ENCODE measurements around the gene ARID3A. TPM values are rescaled to one million over a fixed set of nuclear protein-coding genes. Genes with fewer than 3 reads are reported as not detected.

The ARID3A gene
- total and polyA plus RNA-seq, 2 of the 13 experiments (the other 11 are each of a cell fraction or from before 2014, with no cell fraction given) = 71.3 to 77.9 TPM

DNA sequence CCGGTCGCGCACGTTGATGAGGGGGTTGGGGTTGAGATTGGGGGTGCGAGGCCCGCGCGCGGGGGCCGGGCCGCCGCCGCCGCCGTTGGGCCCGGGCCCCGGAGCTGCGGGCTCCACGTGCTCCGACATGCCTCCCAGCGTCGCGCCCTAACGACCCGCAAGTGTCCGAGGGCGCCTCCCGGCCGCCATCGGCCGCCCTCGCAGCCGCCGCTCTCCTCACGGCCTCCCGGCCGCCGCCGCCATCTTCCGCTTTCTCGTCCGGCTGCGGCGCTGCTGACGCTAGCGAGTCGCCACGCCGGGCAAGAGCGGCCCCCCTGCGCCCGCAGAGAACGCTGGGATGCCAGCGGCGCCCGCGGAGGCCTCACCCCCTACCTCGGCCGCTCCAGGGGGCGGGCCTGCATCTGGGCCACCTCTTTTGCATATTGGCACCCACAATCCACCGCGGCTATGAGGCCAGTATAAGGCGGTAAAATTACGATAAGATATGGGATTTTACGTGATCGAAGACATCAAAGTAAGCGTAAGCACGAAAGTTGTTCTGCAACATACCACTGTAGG is 95.1 kb downstream of the ARID3A start, which contains the start of gene TMEM259 (continued):
- TF ChIP-seq CCAR2 (optimal IDR thresholded peaks at IDR 0.05; ENCODE audit: low read depth, low read length) = no peak
- TF ChIP-seq ZFP36 (IDR thresholded peaks at IDR 0.05; ENCODE audit: borderline replicate concordance, low read depth, low read length, partially characterized antibody) = no peak
- TF ChIP-seq SPEN (CRISPR knock-in tag; IDR thresholded peaks at IDR 0.05; ENCODE audit: low read depth) = peak; percentile 87
- no peak for TF ChIP-seq FOXA1 (IDR thresholded peaks at IDR 0.05)
- no peak for TF ChIP-seq FOXA1 (CRISPR knock-in tag; IDR thresholded peaks at IDR 0.05)
- TF ChIP-seq, protein P1, sequence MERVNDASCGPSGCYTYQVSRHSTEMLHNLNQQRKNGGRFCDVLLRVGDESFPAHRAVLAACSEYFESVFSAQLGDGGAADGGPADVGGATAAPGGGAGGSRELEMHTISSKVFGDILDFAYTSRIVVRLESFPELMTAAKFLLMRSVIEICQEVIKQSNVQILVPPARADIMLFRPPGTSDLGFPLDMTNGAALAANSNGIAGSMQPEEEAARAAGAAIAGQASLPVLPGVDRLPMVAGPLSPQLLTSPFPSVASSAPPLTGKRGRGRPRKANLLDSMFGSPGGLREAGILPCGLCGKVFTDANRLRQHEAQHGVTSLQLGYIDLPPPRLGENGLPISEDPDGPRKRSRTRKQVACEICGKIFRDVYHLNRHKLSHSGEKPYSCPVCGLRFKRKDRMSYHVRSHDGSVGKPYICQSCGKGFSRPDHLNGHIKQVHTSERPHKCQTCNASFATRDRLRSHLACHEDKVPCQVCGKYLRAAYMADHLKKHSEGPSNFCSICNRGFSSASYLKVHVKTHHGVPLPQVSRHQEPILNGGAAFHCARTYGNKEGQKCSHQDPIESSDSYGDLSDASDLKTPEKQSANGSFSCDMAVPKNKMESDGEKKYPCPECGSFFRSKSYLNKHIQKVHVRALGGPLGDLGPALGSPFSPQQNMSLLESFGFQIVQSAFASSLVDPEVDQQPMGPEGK (CRISPR knock-in tag; IDR thresholded peaks at IDR 0.05) = peak; percentile 41; the same call in 1 of the 2 replicates
- 0 out of 2 replicates have a peak, but pooled peaks have one; percentile 64 for TF ChIP-seq MED1 (CRISPR knock-in tag; IDR thresholded peaks at IDR 0.05)
- no peak; the same call in 1 of the 2 replicates for TF ChIP-seq TGIF2 (CRISPR knock-in tag; IDR thresholded peaks at IDR 0.05)
- no peak for TF ChIP-seq ZNF101 (CRISPR knock-in tag; IDR thresholded peaks at IDR 0.05; ENCODE audit: borderline replicate concordance, low read depth)
- TF ChIP-seq, protein P2, sequence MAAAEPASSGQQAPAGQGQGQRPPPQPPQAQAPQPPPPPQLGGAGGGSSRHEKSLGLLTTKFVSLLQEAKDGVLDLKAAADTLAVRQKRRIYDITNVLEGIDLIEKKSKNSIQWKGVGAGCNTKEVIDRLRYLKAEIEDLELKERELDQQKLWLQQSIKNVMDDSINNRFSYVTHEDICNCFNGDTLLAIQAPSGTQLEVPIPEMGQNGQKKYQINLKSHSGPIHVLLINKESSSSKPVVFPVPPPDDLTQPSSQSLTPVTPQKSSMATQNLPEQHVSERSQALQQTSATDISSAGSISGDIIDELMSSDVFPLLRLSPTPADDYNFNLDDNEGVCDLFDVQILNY (CRISPR knock-in tag; conservative IDR thresholded peaks at IDR 0.05) = no peak
- TF ChIP-seq, protein P3, sequence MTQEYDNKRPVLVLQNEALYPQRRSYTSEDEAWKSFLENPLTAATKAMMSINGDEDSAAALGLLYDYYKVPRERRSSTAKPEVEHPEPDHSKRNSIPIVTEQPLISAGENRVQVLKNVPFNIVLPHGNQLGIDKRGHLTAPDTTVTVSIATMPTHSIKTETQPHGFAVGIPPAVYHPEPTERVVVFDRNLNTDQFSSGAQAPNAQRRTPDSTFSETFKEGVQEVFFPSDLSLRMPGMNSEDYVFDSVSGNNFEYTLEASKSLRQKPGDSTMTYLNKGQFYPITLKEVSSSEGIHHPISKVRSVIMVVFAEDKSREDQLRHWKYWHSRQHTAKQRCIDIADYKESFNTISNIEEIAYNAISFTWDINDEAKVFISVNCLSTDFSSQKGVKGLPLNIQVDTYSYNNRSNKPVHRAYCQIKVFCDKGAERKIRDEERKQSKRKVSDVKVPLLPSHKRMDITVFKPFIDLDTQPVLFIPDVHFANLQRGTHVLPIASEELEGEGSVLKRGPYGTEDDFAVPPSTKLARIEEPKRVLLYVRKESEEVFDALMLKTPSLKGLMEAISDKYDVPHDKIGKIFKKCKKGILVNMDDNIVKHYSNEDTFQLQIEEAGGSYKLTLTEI (CRISPR knock-in tag; conservative IDR thresholded peaks at IDR 0.05) = no peak
- no peak; the same call in 1 of the 2 replicates for TF ChIP-seq MTA1 (CRISPR knock-in tag; IDR thresholded peaks at IDR 0.05; ENCODE audit: borderline replicate concordance)
- TF ChIP-seq, protein P4, sequence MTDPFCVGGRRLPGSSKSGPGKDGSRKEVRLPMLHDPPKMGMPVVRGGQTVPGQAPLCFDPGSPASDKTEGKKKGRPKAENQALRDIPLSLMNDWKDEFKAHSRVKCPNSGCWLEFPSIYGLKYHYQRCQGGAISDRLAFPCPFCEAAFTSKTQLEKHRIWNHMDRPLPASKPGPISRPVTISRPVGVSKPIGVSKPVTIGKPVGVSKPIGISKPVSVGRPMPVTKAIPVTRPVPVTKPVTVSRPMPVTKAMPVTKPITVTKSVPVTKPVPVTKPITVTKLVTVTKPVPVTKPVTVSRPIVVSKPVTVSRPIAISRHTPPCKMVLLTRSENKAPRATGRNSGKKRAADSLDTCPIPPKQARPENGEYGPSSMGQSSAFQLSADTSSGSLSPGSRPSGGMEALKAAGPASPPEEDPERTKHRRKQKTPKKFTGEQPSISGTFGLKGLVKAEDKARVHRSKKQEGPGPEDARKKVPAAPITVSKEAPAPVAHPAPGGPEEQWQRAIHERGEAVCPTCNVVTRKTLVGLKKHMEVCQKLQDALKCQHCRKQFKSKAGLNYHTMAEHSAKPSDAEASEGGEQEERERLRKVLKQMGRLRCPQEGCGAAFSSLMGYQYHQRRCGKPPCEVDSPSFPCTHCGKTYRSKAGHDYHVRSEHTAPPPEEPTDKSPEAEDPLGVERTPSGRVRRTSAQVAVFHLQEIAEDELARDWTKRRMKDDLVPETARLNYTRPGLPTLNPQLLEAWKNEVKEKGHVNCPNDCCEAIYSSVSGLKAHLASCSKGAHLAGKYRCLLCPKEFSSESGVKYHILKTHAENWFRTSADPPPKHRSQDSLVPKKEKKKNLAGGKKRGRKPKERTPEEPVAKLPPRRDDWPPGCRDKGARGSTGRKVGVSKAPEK (CRISPR knock-in tag; IDR thresholded peaks at IDR 0.05; ENCODE audit: borderline replicate concordance) = no peak
- 0 out of 2 replicates have a peak, but pooled peaks have one; percentile 48 for TF ChIP-seq NFATC3 (CRISPR knock-in tag; IDR thresholded peaks at IDR 0.05)
- no peak for TF ChIP-seq EZH2 (conservative IDR thresholded peaks at IDR 0.05; ENCODE audit: low read depth, low read length)
- peak; percentile 48 for TF ChIP-seq RBM39 (IDR thresholded peaks at IDR 0.05; ENCODE audit: low read depth, low read length, poor library complexity, severe bottlenecking)
- TF ChIP-seq, protein P5, sequence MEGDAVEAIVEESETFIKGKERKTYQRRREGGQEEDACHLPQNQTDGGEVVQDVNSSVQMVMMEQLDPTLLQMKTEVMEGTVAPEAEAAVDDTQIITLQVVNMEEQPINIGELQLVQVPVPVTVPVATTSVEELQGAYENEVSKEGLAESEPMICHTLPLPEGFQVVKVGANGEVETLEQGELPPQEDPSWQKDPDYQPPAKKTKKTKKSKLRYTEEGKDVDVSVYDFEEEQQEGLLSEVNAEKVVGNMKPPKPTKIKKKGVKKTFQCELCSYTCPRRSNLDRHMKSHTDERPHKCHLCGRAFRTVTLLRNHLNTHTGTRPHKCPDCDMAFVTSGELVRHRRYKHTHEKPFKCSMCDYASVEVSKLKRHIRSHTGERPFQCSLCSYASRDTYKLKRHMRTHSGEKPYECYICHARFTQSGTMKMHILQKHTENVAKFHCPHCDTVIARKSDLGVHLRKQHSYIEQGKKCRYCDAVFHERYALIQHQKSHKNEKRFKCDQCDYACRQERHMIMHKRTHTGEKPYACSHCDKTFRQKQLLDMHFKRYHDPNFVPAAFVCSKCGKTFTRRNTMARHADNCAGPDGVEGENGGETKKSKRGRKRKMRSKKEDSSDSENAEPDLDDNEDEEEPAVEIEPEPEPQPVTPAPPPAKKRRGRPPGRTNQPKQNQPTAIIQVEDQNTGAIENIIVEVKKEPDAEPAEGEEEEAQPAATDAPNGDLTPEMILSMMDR (CRISPR knock-in tag; IDR thresholded peaks at IDR 0.05) = no peak
- TF ChIP-seq MTA3 (CRISPR knock-in tag; IDR thresholded peaks at IDR 0.05) = no peak
- TF ChIP-seq SKI (IDR thresholded peaks at IDR 0.05; ENCODE audit: partially characterized antibody) = peak; percentile 28
- TF ChIP-seq YEATS4 (CRISPR knock-in tag; IDR thresholded peaks at IDR 0.05; ENCODE audit: borderline replicate concordance) = peak; percentile 65; the same call in 1 of the 2 replicates

Data from HepG2 (cell line).